HG02970 (cell line): ENCODE measurements around the gene RAD51C.
"Not testable (repeated sequence)": the region's sequence is repeated elsewhere in the genome, so short reads cannot be mapped to it uniquely, and the experiment has no call there.

Source experiments
- ATAC-seq: cut with Tn5 transposase; IDR thresholded peaks from one replicate; pipeline ENCODE4 v1.9.1; 2021; ENCODE audit warnings: mild to moderate bottlenecking, moderate library complexity, moderate number of reproducible peaks; ENCODE audit not compliant: unreplicated experiment, low FRiP score

RAD51C gene

GRCh38 chr17:58692239-58693055 lies at the start of gene RAD51C:
RAD51C (plus strand) TSS chr17:58692602; CDS start chr17:58692644, 42 bp downstream.
- ATAC-seq = peak; percentile 75

- ATAC-seq = no peak
Observed at GRCh38 chr17:58643147-58643546, 49.3 kb upstream of the RAD51C start.

- no peak for ATAC-seq
Observed at GRCh38 chr17:58648236-58648635, 44.2 kb upstream of the RAD51C start.

GRCh38 chr17:58657962-58658803 lies 34.2 kb upstream of the RAD51C start:
- not testable (repeated sequence) for ATAC-seq

GRCh38 chr17:58658804-58659713 lies 33.3 kb upstream of the RAD51C start:
- ATAC-seq = peak; percentile 64

- ATAC-seq = not testable (repeated sequence)
Observed at GRCh38 chr17:58659714-58660084, 32.7 kb upstream of the RAD51C start.

- ATAC-seq = no peak
Observed at GRCh38 chr17:58660621-58661020, 31.8 kb upstream of the RAD51C start.

- no peak for ATAC-seq
Observed at GRCh38 chr17:58661499-58661898, 30.9 kb upstream of the RAD51C start.

GRCh38 chr17:58664302-58664701 lies 28.1 kb upstream of the RAD51C start:
- ATAC-seq = no peak

GRCh38 chr17:58665946-58666857 lies 26.2 kb upstream of the RAD51C start:
- ATAC-seq = no peak

- ATAC-seq = no peak
Observed at GRCh38 chr17:58666858-58667267, 25.5 kb upstream of the RAD51C start.

- no peak for ATAC-seq
Observed at GRCh38 chr17:58667934-58668597, 24.3 kb upstream of the RAD51C start.

GRCh38 chr17:58668598-58668935 lies 23.8 kb upstream of the RAD51C start:
- ATAC-seq = no peak

- ATAC-seq = no peak
Observed at GRCh38 chr17:58669853-58670252, 22.5 kb upstream of the RAD51C start.

- no peak for ATAC-seq
Observed at GRCh38 chr17:58671969-58672368, 20.4 kb upstream of the RAD51C start.

- no peak for ATAC-seq
Observed at GRCh38 chr17:58677194-58677880, 15.1 kb upstream of the RAD51C start.

GRCh38 chr17:58678287-58678686 lies 14.1 kb upstream of the RAD51C start:
- ATAC-seq = not testable (repeated sequence)

GRCh38 chr17:58679263-58680037 lies 13.0 kb upstream of the RAD51C start:
- ATAC-seq = no peak
